GM18951 (cell line): ENCODE data around the gene TTC7B.

Experiments
- POLR2A ChIP-seq: IDR thresholded peaks from 4 replicates; pipeline ENCODE4 v1.6.1; 2011; ENCODE audit warnings: mild to moderate bottlenecking; ENCODE audit not compliant: insufficient read length, insufficient read depth; ENCODE audit errors: extremely low read depth
- in situ Hi-C: fragments of 300-500 bp; cut with MboI; formaldehyde crosslinking; loops from one replicate; pipeline ENCODE4 v1.12.0; 2022; ENCODE audit warnings: low sequenced_read_pairs, mixed read lengths, inconsistent platforms; ENCODE audit not compliant: unreplicated experiment

The TTC7B gene

DNA sequence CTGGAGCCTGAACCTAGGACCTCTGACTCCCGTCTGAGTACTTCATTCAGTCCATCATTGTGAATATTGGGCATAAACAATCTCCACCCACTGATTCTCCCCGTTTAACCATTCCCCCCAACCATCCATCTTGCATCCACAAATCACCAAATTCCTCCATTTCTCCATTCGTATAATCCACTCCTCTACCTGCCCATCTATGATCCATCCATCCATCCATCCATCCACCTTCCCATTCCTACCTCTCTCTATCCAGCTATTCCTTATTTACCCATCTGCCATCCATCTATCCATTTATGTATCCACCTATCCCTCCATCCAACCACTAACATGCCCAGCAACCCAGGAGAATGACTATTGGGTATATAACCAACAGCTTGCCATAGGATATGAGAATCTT is 331.9 kb downstream of the TTC7B start:
- in situ Hi-C loops: no loop called here

DNA sequence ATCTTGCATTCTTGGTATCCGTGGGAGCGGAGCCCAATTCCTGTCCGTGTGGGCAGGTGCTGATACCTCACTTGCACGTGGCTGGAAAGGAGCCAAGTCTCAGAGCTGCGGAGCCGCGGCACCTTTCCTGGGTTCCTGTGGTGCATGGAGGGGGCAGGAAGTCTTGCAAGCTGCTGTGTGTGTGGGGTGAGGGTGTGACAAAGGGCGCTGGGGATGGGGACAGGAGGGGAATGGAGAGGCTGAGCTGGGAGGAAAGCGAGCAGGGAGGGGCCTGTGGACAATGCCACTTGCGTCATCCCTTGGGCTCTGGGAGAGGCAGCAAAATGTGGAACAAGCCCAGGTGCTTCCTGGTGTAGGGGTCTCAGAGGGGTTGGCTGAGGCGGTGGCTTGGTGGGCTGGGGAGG is 332.7 kb downstream of the TTC7B start:
- no peak for TF ChIP-seq POLR2A
- in situ Hi-C loops: no loop called here

More for the DNA sequence above, 331.9 kb downstream of the TTC7B start:
- no peak for TF ChIP-seq POLR2A

DNA sequence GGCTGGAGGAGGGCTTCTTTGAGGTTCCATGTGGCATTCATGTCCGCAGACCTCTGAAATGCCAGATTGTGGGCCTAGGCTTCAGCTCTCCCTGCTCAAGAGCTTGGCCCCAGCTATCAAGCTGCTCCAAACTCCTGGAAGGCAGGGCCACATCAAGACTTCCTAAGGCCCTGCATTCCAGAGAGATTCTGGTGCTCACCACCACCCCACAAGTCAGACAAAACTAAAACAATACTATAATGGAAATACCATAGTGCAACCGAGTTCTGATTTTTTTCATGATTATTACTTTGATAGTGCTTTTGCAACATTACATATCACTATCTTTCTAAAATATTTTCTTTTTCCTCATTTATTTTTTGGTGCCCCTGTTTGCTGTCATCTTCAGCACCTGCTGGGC is 333.1 kb downstream of the TTC7B start:
- in situ Hi-C loops: no loop called here
- TF ChIP-seq POLR2A: no peak

DNA sequence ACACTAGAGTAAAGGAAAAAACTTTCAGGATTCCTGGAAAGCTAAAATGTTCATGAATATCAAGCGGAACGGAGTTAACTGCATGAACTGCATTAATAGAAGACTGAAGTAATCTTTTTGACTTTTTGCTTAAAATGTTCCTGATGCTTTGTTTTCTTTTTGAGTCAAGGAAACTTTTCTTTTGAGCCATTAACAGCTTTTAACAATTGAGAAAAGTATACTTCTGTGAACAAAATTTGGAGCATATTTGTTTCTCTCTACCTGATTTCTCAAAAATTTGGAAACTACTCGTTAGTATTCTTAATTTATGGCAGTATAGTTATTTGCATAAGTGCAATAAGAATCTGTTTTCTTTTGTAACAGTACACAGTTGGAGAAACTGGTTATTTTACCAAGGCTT is 340.9 kb downstream of the TTC7B start:
- no peak for TF ChIP-seq POLR2A

More for the DNA sequence above, 340.9 kb downstream of the TTC7B start:
- in situ Hi-C loops: no loop called here
